ENCODE results near the gene COL11A2. TPM values are rescaled to one million over a fixed set of nuclear protein-coding genes. Genes with fewer than 3 reads are reported as not detected.

COL11A2 gene
- total and polyA plus RNA-seq, 2 donors (not counting 3 experiments of a cell fraction or from before 2014, with no cell fraction given) = 0.65 to 1.3 TPM

GRCh38 chr6:33113755-33114154 is 78.5 kb downstream of the COL11A2 start:
- Histone ChIP-seq H3K36me3 (ENCODE audit: control insufficient read depth in 2 of 2, extremely low read depth in 1 of 2, insufficient read depth in 2 of 2, low read length in 2 of 2) (no peaks in the 10 kb centered on the region), H3K9ac (replicated peaks; ENCODE audit: extremely low read depth, insufficient read depth, low read length) (no peak overlapping the region), H2AFZ (ENCODE audit: low read depth, low read length) (no peak overlapping the region), H3K4me2 (ENCODE audit: insufficient read depth, low read length) (no peak overlapping the region), H3K79me2 (ENCODE audit: control insufficient read depth, insufficient read depth, low read length) (no peaks in the 10 kb centered on the region), H3K27ac (ENCODE audit: insufficient read depth, low read depth, low read length) (no peak overlapping the region), H3K9me3 (replicated peaks; ENCODE audit: control insufficient read depth, insufficient read depth, low read length) (no peaks in the 10 kb centered on the region), H3K27me3 (ENCODE audit: control insufficient read depth in 2 of 2, insufficient read depth in 2 of 2, low read length in 2 of 2) (peaks cover 51 to 54% of the 10 kb centered on the region in 2 experiments), H3K9me1 (replicated peaks; ENCODE audit: control insufficient read depth, extremely low read depth, insufficient read depth, low read length) (no peaks in the 10 kb centered on the region), H3K4me3 (replicated peaks in 1 of 3; ENCODE audit: insufficient read depth in 1 of 3, low read depth in 1 of 3, low read length in 3 of 3) (no peak overlapping the region), H4K20me1 (replicated peaks; ENCODE audit: control insufficient read depth, extremely low read depth, insufficient read depth, low read length) (no peaks in the 10 kb centered on the region), H3K4me1 (ENCODE audit: control insufficient read depth, extremely low read depth, insufficient read depth, low read length) (no peaks in the 10 kb centered on the region)
- FAIRE-seq = no peak
- dilution Hi-C loops (cut with MboI; ENCODE audit: extremely low pct_ligation_motif_present, low sequenced_read_pairs) (no loop called here), intact Hi-C loops (cut with micrococcal nuclease) (no loop called here)
- no peak for TF ChIP-seq MAX (IDR thresholded peaks at IDR 0.05; ENCODE audit: insufficient read depth, insufficient read length)
- TF ChIP-seq GATA2 (IDR thresholded peaks at IDR 0.05; ENCODE audit: insufficient read depth, insufficient read length, low read depth, low read length) = no peak
- no peak for TF ChIP-seq FOS (IDR thresholded peaks at IDR 0.05; ENCODE audit: borderline replicate concordance, insufficient read depth, low read length)
- no peak for TF ChIP-seq CTCF (IDR thresholded peaks at IDR 0.05; ENCODE audit: extremely low read depth in 1 of 2, insufficient read depth in 1 of 2, low read depth in 1 of 2, low read length in 2 of 2)
- TF ChIP-seq EZH2 (IDR thresholded peaks at IDR 0.05; ENCODE audit: borderline replicate concordance, low read depth, low read length, severe bottlenecking) = no peak
- no peak for TF ChIP-seq POLR2A (IDR thresholded peaks at IDR 0.05; ENCODE audit: low read depth, low read length)
- no peak for TF ChIP-seq MYC (IDR thresholded peaks at IDR 0.05; ENCODE audit: low read depth, low read length)
- TF ChIP-seq POLR2AphosphoS5 (IDR thresholded peaks at IDR 0.05; ENCODE audit: insufficient read depth, low read depth, low read length) = no peak
- no peak for TF ChIP-seq JUN (IDR thresholded peaks at IDR 0.05; ENCODE audit: borderline replicate concordance, insufficient read depth, insufficient read length, low read depth)
- ChIA-PET CTCF (interaction anchor here (0.8 to 1.8 kb wide), 5 partner anchors 12 to 246 kb away, joined by 3 to 11 read pairs (median 4); no protein-coding TSS in a partner anchor), POLR2A (no interaction called here)
- BruUV-seq (replicated peaks) = no TSS peak
- DNase-seq (ENCODE audit: low read depth, low spot score) = no peak

MicroRNA genes within 50 kb of the gene (microRNA counts, 767-probe panel; counts per million panel counts)
- 723 counts per million, percentile 96 among the panel's probes with 10 or more counts for microRNA hsa-miR-219-1-3p
- microRNA hsa-miR-219-5p = 723 counts per million, percentile 96 among the panel's probes with 10 or more counts

Small RNA genes lying within 50 kb of the gene (microRNA-seq; reads per million reads assigned to microRNA genes)
- gene MIR219A1 (ENCODE audit: borderline number of aligned reads, borderline replicate concordance) = 1.2 reads per million

Small RNA genes lying within 50 kb of the gene (small RNA-seq; reads per million reads assigned to genes)
- gene MIR219A1 (ENCODE audit: insufficient read depth, insufficient read length, low read depth, low replicate concordance) (not detected), gene RNY4P10 (ENCODE audit: insufficient read depth, insufficient read length, low read depth, low replicate concordance) (not detected)

Other genes starting within 250 kb of the COL11A2 start
- gene HLA-DMA, start 239.4 kb downstream of the COL11A2 start, total RNA-seq = 0.53 and 1.2 TPM in 2 replicates
- 7.7 and 10.9 TPM in 2 replicates for gene HLA-DMA, start 239.4 kb downstream of the COL11A2 start, polyA plus RNA-seq
- gene BRD2, start 223.9 kb downstream of the COL11A2 start, total RNA-seq = 187 and 197 TPM in 2 replicates
- gene BRD2, start 223.9 kb downstream of the COL11A2 start, polyA plus RNA-seq = 114 and 131 TPM in 2 replicates
- gene HLA-DOA, start 182.9 kb downstream of the COL11A2 start, total RNA-seq = not detected in 2 replicates
- not detected in 2 replicates for gene HLA-DOA, start 182.9 kb downstream of the COL11A2 start, polyA plus RNA-seq
- gene HLA-DPA1, start 118.8 kb downstream of the COL11A2 start, total RNA-seq = 11.4 TPM in 1 of 2 replicates, not detected in the other
- gene HLA-DPA1, start 118.8 kb downstream of the COL11A2 start, polyA plus RNA-seq = 18.9 and 23.2 TPM in 2 replicates
- 2.3 and 19.1 TPM in 2 replicates for gene HLA-DPB1, start 116.5 kb downstream of the COL11A2 start, total RNA-seq
- gene HLA-DPB1, start 116.5 kb downstream of the COL11A2 start, polyA plus RNA-seq = 26.1 and 38.0 TPM in 2 replicates
- 43.4 and 45.6 TPM in 2 replicates for gene RXRB, start 8.2 kb upstream of the COL11A2 start, total RNA-seq
- 44.4 and 48.1 TPM in 2 replicates for gene RXRB, start 8.2 kb upstream of the COL11A2 start, polyA plus RNA-seq
- 129 and 138 TPM in 2 replicates for gene SLC39A7, start 8.4 kb upstream of the COL11A2 start, total RNA-seq
- 92.2 and 99.8 TPM in 2 replicates for gene SLC39A7, start 8.4 kb upstream of the COL11A2 start, polyA plus RNA-seq
- 4.0 and 4.3 TPM in 2 replicates for gene HSD17B8, start 12.2 kb upstream of the COL11A2 start, total RNA-seq
- gene HSD17B8, start 12.2 kb upstream of the COL11A2 start, polyA plus RNA-seq = 8.2 and 8.4 TPM in 2 replicates
- 26.8 and 28.0 TPM in 2 replicates for gene RING1, start 16.0 kb upstream of the COL11A2 start, total RNA-seq
- gene RING1, start 16.0 kb upstream of the COL11A2 start, polyA plus RNA-seq = 27.9 and 32.9 TPM in 2 replicates
- gene VPS52, start 79.4 kb upstream of the COL11A2 start, total RNA-seq = 43.8 and 49.2 TPM in 2 replicates
- gene VPS52, start 79.4 kb upstream of the COL11A2 start, polyA plus RNA-seq = 112 and 132 TPM in 2 replicates
- gene RPS18, start 79.6 kb upstream of the COL11A2 start, total RNA-seq = 2,193 and 2,336 TPM in 2 replicates
- 4,861 and 5,541 TPM in 2 replicates for gene RPS18, start 79.6 kb upstream of the COL11A2 start, polyA plus RNA-seq
- gene B3GALT4, start 84.7 kb upstream of the COL11A2 start, total RNA-seq = 4.1 and 4.5 TPM in 2 replicates
- gene B3GALT4, start 84.7 kb upstream of the COL11A2 start, polyA plus RNA-seq = 5.6 and 7.6 TPM in 2 replicates
- 66.9 and 71.2 TPM in 2 replicates for gene WDR46, start 96.8 kb upstream of the COL11A2 start, total RNA-seq
- 53.9 and 61.4 TPM in 2 replicates for gene WDR46, start 96.8 kb upstream of the COL11A2 start, polyA plus RNA-seq
- gene PFDN6, start 97.1 kb upstream of the COL11A2 start, total RNA-seq = 52.3 and 63.5 TPM in 2 replicates
- 27.5 and 31.0 TPM in 2 replicates for gene PFDN6, start 97.1 kb upstream of the COL11A2 start, polyA plus RNA-seq
- 85.8 and 90.3 TPM in 2 replicates for gene RGL2, start 106.5 kb upstream of the COL11A2 start, total RNA-seq
- gene RGL2, start 106.5 kb upstream of the COL11A2 start, polyA plus RNA-seq = 87.7 and 101 TPM in 2 replicates
- 90.7 and 98.0 TPM in 2 replicates for gene TAPBP, start 121.6 kb upstream of the COL11A2 start, total RNA-seq
- 69.6 and 79.9 TPM in 2 replicates for gene TAPBP, start 121.6 kb upstream of the COL11A2 start, polyA plus RNA-seq
- 12.6 and 13.9 TPM in 2 replicates for gene ZBTB22, start 125.3 kb upstream of the COL11A2 start, total RNA-seq
- 15.4 and 16.5 TPM in 2 replicates for gene ZBTB22, start 125.3 kb upstream of the COL11A2 start, polyA plus RNA-seq
- 52.0 and 54.4 TPM in 2 replicates for gene DAXX, start 130.5 kb upstream of the COL11A2 start, total RNA-seq
- 19.2 and 20.5 TPM in 2 replicates for gene DAXX, start 130.5 kb upstream of the COL11A2 start, polyA plus RNA-seq
- gene KIFC1, start 199.4 kb upstream of the COL11A2 start, total RNA-seq = 63.4 and 65.9 TPM in 2 replicates
- 38.5 and 39.3 TPM in 2 replicates for gene KIFC1, start 199.4 kb upstream of the COL11A2 start, polyA plus RNA-seq
- 28.8 and 32.5 TPM in 2 replicates for gene PHF1, start 218.5 kb upstream of the COL11A2 start, total RNA-seq
- 53.1 and 62.6 TPM in 2 replicates for gene PHF1, start 218.5 kb upstream of the COL11A2 start, polyA plus RNA-seq
- 133 TPM in 2 replicates for gene CUTA, start 225.6 kb upstream of the COL11A2 start, total RNA-seq
- gene CUTA, start 225.6 kb upstream of the COL11A2 start, polyA plus RNA-seq = 202 and 241 TPM in 2 replicates
- gene SYNGAP1, start 227.6 kb upstream of the COL11A2 start, total RNA-seq = 14.3 and 15.1 TPM in 2 replicates
- 7.3 and 7.9 TPM in 2 replicates for gene SYNGAP1, start 227.6 kb upstream of the COL11A2 start, polyA plus RNA-seq

All from endothelial cell of umbilical vein (primary cell).